A673 (cell line): ENCODE results near the gene LRP1B.

ENCODE experiments used
- EZH2 ChIP-seq: fragments of 200-600 bp; sonication (generic); IDR thresholded peaks from 2 replicates; pipeline ENCODE4 v1.6.1; 2017; ENCODE audit warnings: borderline replicate concordance, low read depth, mild to moderate bottlenecking, mixed read lengths, antibody characterized with exemption, low read length; ENCODE audit not compliant: poor library complexity, severe bottlenecking
- TF ChIP-seq, protein P1 (sequence below): fragments of 300-800, 200-600 bp; sonication (generic); conservative IDR thresholded peaks from 2 replicates; pipeline ENCODE4 v1.5.1; 2017; ENCODE audit warnings: low read depth, mild to moderate bottlenecking, antibody characterized with exemption, low read length, moderate library complexity, mixed read lengths

GRCh38 chr2:142041996-142042395, 88.8 kb downstream of the LRP1B start:
- TF ChIP-seq EZH2 = no peak
- TF ChIP-seq, protein P1, sequence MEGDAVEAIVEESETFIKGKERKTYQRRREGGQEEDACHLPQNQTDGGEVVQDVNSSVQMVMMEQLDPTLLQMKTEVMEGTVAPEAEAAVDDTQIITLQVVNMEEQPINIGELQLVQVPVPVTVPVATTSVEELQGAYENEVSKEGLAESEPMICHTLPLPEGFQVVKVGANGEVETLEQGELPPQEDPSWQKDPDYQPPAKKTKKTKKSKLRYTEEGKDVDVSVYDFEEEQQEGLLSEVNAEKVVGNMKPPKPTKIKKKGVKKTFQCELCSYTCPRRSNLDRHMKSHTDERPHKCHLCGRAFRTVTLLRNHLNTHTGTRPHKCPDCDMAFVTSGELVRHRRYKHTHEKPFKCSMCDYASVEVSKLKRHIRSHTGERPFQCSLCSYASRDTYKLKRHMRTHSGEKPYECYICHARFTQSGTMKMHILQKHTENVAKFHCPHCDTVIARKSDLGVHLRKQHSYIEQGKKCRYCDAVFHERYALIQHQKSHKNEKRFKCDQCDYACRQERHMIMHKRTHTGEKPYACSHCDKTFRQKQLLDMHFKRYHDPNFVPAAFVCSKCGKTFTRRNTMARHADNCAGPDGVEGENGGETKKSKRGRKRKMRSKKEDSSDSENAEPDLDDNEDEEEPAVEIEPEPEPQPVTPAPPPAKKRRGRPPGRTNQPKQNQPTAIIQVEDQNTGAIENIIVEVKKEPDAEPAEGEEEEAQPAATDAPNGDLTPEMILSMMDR = no peak
